Ureter (tissue), 1 donor: ENCODE results near the gene PURB. TPM values are rescaled to one million over a fixed set of nuclear protein-coding genes. Genes with fewer than 3 reads are reported as not detected.
"Not testable (repeated sequence)": the region's sequence is repeated elsewhere in the genome, so short reads cannot be mapped to it uniquely, and the experiment has no call there.

ENCODE experiments used
- DNase-seq: peaks from one replicate; pipeline ENCODE4 v3.0.0-alpha.2; 2020; ENCODE audit warnings: low spot score
- total RNA-seq: library from RNA; stranded (reverse); gene quantifications from one replicate; pipeline ENCODE4 v1.2.4, GENCODE V29; 2023
- donor health status: DM: yes; HTN: yes; CAD: no.

The PURB gene
- total RNA-seq, 1 donor from 2014 or later, result 26.4 TPM

DNA sequence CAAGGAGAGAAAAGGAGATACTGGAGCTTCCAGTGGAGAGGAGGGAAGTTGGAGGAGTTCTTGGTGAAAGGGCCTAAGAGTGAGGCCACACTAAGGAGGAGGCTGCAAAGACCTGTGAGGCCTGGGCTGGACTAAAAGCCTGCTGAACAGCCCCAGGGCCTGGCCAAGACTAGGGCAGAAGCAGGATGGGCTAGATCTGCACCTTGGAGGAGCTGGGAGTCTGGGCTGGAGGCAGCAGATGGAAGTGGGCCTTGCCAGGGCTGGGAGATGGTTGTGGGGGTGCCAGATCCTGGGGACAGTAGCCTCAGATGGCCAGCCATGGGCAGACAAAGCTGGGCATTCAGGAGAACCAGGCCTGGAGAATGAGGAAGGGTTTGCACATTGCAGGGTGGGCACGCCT is 6.5 kb upstream of the PURB start:
- no peak for DNase-seq

DNA sequence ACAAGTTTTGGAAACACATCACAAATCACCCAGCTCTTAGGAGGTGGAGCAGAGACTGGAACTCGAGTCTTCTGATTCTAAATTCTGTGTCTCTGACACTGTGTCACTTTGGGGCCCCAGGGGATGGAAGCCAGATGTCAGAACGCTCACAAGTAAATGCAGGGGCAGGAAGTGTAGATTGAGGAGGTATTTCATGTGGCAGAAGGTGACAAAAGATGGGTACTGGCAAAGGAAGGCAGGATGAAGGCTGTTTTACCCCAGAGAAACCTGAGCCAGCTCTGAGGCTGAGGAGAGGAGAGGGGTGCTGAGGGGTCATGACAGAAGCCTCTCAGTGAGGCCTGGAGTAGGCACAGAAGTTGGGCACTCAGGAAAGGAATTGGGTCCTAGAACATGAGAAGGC is 6.0 kb upstream of the PURB start:
- DNase-seq, result no peak

DNA sequence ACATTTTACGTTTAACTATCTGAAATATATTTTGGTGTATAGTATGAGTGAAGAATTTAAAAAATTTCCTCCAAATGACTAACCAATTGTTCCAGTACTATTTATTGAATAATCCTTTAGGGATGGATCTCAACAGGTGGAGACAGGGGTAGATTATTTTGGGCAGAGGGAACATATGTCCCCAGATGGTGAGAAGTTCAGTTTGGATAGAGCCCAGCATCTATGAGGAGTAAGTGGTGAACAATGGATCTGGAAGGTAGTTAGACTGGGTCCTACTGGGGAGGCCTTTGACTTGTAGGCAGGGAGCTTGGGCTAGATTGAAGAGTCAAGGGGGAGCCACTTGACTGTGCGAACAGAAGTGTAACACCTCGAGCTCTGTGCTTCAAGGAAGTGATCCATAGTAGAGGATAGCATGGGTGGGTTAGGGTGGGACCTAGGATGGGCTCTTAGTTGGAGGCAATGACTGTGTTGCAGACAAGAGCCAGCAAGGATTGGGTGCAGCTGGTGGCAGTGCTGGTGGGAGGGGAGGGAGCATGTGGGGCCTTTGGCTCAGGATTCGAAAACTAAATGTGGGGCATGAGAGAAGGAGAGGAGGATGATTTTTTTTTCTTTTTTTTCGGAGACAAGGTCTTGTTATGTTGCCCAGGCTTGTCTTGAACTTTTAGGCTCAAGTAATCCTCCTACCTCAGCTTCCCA is 3.9 kb upstream of the PURB start:
- no peak for DNase-seq

DNA sequence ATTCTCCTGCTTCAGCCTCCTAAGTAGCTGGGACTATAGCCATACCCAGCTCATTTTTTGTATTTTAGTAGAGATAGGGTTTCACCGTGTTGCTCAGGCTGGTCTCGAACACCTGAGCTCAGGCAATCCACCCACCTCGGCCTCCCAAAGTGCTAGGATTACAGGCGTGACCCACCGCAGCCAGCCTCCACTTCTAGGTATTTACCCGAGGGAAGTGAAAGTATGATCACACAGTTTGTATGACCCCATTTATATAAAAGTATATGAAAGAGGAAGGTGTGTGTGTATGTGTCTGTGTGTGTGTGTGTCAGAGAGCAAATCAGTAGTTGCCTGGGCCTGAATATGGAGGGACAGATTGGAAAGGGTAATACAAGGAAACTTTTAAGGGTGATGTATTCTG is 2.0 kb upstream of the PURB start:
- DNase-seq, result no peak

DNA sequence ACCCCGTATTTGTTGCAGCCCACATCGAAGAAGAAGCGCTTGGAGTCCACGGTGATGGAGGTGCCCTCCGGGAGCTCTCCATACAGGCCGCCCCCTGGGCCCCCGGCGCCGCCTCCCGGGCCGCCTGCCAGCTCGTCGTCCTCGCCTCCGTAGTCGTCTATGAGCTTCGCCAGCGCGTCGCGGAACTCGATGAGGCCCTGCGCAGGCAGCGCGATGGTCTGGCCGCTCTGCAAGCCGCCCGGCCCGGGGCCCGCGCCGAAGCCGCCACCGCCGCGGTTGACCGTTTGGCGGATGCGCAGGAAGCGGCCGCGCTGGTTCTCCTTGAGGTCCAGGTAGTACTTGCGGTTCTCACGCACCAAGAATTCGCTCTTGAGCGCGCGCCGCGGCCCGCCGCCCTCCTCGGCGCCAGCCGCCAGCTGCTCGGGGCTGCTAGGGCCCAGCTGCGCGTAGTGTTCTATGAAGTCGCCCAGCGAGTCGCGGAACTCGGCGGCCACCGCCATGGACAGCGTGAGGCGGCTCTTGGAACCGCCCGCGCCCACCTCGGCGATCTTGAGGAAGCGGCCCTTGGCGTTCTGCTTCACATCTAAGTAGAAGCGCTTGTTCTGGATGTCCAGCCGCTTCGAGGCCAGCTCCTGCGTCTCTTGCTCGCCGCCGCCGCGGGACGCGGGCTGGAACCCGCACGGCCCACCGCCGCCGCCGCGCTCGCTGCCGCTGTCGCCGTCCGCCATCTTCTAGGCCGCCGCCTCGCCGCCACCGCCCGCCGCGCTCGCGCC is 523 bp downstream of the PURB start:
- DNase-seq, result peak; percentile 62

DNA sequence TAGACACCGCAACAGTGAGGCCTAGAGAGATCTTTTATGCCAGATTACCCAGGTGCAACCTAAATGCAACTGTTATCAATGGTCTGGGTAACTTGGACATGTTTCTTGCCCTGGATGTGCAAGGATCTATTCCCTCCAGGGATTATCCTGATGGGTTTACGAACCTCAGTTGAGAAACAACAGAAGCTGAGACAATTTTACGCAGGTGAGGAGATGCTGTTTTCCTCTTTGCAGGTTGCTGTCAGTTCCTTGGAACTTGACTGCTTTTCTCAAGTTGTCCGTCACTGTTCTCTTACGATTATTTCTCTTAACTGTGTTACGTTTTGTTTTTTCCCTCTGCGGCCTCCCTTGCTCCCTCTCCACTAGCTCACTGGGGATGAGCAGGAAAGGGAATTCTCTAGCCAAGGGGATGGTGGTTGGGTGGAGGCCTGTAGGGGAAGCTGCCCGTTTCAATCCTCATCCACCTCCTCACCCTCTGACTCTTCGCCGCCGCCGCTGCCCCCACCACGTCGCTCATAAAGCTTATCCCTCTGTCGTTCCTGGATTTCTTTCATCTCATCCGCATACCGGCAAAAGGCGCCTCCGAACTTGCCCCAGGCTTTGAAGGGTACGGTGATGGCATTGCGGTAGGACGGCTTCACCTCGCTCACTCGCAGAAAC is 1.2 kb downstream of the PURB start:
- no peak for DNase-seq

DNA sequence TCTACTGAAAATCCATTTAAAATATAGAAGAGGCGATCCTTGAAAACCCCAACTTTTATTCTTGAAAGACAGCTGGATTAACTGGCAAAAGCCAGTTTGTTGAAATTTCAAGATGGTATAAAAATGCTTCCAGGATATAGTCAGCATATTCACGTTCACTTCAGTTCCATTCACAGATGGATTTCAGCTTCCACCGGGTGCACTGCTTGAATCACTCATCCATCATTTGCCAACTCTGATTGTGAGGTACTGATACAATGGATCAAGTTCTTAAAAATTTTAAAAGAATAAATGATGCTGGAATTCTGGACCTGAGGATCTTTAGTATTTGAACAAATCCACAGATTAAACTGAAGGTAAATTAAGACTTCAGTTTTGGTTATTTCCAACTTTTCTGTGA is 2.4 kb downstream of the PURB start:
- DNase-seq, result no peak

DNA sequence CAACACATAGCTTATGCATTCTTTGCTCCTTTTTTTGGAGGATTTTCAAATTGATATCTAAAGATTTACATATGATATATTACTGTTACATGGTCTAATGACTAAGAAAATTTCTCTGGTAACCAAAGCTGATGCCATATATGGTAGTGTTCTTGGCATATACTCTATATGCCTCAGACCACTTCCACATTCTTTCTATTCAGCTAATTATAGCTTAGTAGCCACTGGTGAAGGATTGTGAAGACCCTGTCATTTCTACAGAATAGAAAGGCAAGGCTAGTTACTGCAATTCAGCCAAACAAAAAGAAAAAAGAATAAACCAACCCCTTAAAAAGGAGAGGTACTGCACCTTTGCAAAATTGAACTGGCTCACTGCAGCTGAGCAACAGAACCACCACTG is 3.7 kb downstream of the PURB start:
- no peak for DNase-seq

DNA sequence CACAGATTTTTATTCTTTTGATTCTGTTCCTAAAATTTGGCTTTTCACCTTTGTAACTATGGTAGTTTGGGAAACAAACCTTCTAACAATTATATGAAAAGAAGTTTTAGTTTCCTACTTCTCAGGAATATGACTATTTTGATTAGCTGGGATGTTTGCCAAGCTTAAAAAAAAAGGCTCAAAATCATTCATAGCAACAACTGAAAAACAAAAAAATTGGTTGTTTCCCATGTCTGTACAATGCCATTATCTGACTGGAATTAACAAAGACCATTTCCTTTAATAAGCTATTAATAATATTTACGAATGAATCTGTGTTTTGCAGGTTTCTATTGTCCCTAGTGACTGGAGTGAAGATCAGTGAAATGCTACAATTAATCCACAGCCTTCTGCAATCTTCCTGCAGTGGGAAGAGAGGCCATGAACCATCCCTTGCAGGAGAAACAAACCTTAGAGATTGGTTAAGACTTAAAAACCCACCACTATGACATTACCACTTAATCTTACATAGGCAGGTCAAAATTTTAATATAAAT is 4.2 kb downstream of the PURB start:
- DNase-seq, result no peak

DNA sequence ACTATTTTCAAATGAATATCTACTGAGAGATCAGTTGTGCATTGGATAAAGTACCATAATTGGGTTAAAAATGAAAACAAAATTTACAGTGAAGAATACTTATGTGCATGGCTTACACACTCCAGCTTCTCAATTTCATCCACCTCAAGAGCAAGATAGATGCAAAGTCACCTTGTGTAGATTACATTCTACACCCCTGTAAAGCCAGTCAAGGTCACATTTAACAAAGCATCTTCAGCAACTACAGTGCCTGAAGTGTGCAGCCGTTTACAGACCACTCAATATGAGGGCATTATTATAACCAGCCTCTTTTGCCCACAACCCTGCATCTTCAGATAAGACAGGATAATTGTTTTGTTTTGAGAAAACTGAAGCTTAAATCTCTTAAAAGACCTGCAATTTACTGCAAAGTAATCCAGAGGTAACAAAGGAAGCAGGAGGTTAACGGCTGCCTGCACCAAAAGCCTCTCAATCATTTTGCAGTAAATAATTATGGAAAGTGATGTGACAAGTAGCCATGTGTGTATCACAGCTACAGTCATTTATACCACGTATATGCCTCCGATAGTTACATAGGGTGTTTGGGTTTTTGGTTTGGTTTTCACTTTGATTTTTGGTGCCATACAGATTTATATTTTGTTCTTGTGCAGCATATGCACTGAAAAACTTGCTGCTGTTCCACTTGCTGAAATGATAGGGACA is 4.9 kb downstream of the PURB start:
- DNase-seq, result no peak

DNA sequence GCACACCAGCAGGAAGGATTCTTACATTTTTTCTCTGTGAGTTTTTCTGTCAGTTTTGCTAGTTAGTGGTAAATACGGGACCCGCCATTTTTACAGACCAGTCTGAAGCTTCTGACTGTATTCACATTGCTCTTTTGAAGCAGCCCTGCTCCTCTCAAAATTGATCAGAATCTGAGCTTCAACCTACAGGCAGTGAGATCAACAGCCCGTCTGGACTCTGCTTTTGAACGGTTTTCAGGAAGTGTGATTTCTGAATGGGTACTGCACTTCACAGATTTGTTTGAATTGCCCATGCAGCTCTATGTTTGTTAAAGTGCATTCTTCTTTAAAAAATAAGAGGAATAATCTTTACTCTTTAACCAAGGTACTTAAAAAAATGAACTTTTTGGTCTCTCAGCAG is 8.9 kb downstream of the PURB start:
- no peak for DNase-seq

DNA sequence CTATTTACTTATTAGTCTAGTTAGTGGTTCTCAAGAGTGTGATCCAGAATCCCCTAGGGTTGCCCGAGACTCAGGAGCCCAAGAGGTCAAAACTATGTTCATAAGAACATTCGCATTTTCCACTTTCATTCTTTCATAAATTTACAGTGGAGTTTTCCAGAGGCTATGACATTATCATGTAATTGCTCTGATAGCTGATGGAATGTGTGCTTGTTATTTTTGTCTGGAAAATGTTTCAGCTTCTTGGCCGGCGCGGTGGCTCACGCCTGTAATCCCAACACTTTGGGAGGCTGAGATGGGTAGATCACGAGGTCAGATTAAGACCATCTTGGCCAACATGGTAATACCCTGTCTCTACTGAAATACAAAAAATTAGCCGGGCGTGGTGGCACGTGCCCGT is 10.1 kb downstream of the PURB start:
- DNase-seq, result no peak

DNA sequence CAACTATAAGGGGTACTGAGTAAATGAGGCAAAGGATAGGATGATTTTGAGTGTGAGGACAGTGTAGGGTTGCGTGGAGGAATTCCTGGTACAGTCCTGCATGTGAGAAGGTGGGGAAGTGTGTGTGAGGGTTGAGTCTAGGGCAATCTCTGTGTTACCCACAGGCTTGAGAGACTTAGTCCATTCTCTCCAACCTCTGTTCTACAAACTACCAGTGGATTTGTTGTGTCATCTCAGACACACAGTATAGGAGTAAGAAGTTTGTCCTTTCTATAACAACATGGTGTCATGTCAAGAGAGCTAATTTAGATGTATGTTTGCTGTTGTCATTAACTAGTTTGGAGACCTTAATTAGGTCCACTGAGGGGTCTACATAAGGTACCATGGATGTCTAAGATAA is 12.5 kb downstream of the PURB start:
- no peak for DNase-seq

DNA sequence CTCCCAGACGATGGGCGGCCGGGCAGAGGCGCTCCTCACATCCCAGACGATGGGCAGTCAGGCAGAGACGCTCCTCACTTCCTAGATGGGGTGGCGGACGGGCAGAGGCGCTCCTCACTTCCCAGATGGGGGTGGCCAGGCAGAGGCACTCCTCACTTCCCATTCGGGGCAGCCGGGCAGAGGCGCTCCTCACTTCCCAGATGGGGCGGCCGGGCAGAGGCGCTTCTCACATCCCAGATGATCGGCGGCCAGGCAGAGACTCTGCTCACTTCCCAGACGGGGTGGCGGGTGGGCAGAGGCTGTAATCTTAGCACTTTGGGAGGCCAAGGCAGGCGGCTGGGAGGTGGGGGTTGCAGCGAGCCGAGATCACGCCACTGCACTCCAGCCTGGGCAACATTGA is 13.4 kb downstream of the PURB start:
- not testable (repeated sequence) for DNase-seq

DNA sequence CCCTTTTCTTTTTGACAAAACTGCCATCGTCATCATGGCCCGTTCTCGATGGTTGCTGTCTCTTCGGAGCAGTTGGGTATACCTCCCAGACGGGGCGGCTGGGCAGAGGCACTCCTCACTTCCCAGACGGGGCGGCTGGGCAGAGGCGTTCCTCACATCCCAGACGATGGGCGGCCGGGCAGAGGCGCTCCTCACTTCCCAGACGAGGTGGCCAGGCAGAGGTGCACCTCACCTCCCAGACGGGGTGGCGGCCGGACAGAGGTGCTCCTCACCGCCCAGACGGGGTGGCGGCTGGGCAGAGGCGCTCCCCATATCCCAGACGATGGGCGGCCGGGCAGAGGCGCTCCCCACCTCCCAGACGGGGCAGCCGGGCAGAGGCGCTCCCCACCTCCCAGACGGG is 14.6 kb downstream of the PURB start:
- not testable (repeated sequence) for DNase-seq

DNA sequence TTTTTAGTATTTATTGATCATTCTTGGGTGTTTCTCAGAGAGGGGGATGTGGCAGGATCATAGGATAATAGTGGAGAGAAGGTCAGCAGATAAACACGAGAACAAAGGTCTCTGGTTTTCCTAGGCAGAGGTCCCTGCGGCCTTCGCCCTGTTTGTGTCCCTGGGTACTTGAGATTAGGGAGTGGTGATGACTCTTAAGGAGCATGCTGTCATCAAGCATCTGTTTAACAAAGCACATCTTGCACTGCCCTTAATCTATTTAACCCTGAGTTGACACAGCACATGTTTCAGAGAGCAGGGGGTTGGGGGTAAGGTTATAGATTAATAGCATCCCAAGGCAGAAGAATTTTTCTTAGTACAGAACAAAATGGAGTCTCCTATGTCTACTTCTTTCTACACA is 15.0 kb downstream of the PURB start:
- not testable (repeated sequence) for DNase-seq

DNA sequence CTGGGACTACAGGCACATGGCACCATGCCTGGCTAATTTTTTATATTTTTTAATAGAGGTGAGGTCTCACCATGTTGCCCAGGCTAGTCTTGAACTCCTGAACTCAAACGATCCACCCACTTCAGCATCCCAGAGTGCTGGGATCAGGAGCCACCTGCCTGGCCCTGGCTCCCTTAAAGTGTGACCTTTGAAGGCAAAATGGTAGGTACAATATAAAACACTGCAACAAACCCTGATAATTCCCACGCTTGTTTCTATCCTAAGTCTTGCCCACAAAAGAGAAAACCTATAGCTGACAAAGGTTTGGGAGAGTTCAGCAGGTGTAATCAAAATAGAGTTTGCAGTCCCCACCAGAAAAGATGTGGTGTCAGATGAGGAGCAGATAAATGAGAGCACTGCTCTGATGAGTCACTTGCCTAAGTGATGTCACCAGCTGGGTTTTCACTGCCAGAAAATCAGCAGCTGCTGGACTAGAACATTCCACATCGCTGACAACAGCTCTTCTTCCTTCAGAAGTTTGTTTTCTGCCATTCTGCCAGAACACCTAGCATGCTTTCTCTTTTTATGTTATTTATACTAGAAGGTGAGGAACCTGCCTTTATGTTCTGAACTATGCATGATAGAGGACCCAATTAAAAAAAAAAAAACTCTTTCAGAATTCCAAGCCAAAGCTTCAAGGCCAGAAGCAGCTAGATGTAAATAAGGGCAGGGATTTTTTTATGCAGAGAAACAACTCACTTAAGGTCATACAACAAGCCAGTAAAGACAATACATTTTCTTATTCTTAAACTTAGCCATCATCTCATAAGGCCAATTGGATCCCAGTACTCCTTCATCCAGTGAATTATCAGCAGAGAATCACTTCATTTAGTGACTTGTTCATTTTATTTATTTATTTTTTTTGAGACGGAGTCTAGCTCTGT is 18.0 kb downstream of the PURB start:
- no peak for DNase-seq

DNA sequence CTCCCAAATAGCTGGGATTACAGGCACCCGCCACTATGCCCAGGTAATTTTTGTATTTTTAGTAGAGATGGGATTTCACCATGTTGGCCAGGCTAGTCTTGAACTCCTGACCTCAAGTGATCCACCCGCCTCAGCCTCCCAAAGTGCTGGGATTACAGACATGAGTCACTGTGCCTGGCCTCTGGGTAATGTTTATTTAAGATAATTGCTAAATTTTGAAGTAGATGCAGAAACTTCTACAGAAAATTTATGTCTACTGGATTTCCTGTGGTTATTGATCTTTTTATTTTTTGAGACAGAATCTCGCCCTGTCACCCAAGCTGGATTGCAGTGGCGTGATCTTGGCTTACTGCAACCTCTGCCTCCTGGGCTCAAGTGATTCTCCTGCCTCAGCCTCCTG is 23.4 kb downstream of the PURB start:
- not testable (repeated sequence) for DNase-seq

DNA sequence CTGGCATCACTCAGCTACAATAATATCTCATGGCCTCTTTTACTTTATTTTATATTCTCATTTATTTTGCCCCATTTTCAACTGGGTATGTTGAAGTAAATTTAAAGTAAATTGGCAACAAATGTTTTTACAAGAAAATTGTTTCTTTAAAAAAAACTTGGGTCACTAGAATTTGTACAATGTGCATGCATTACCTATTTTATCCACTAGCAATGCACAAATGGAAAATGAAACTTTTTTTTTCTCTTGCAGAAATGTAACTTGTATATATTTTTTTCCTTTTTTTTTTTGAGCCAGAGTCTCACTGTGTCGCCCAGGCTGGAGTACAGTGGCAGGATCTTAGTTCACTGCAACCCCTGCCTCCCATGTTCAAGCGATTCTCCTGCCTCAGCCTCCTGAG is 27.2 kb downstream of the PURB start:
- no peak for DNase-seq

DNA sequence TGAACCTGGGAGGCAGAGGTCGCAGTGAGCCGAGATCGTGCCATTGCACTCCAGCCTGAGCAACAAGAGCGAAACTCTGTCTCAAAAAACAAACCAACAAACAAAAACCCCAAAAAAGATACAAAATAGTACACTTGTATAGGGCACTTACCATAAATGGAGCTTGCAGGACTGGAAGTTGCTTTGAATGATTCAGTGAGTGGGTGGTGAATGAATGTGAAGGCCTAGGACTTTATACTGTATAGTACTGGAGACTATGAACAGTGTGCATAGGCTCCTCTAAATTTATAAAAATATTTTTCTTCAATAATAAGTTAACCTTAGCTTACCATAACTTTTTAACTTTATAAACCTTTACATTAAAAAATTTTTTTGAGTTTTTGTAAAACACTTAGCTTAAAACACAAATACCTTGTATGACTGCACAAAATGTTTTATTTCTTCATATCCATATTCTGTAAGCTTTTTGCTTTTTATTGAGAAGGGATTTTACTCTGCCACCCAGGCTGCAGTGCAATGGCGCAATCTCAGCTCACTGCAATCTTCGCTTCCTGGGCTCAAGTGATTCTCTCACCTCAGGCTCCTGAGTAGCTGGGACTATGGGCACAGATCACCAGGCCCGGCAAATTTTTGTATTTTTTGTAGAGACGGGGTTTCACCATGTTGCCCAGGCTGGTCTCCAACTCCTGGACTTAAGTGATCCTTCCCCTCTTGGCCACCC is 30.5 kb downstream of the PURB start:
- no peak for DNase-seq
